Thoracic aorta (tissue), 2 donors: Measurements from ENCODE around the gene SCRT2. TPM values are rescaled to one million over a fixed set of nuclear protein-coding genes. Genes with fewer than 3 reads are reported as not detected.

Source experiments
- ATAC-seq: fragments of 150-250 bp; one replicate; pipeline ENCODE4 v1.8.0; 2017; ENCODE audit warnings: low read depth; ENCODE audit not compliant: insufficient number of reproducible peaks, low FRiP score
- DNase-seq: peaks from one replicate; pipeline ENCODE4 v3.0.0-alpha.2; 2020; ENCODE audit warnings: low spot score
- H3K27ac ChIP-seq, 2 donors: fragments of 200-600 bp; sonication (generic); 1 replicate in 1 of 2; 2 replicates in 1 of 2; pipeline ENCODE4 v1.5.1; 2016; ENCODE audit warnings: mild to moderate bottlenecking in 2 of 2, moderate library complexity in 2 of 2
- H3K27me3 ChIP-seq: fragments of 200-600 bp; sonication (generic); replicated peaks from 2 replicates; pipeline ENCODE4 v1.6.0; 2016; ENCODE audit warnings: mild to moderate bottlenecking; ENCODE audit not compliant: insufficient read depth
- H3K36me3 ChIP-seq: fragments of 200-600 bp; sonication (generic); one replicate; pipeline ENCODE4 v1.5.1; 2016
- H3K4me1 ChIP-seq, 2 donors: fragments of 200-600 bp; sonication (generic); 1 replicate in 1 of 2; 2 replicates in 1 of 2; pipeline versions ENCODE4 v1.5.1 to v1.6.0; 2016; ENCODE audit warnings: low read depth in 2 of 2, mild to moderate bottlenecking in 1 of 2; ENCODE audit not compliant: control insufficient read depth in 1 of 2
- H3K4me3 ChIP-seq: fragments of 200-600 bp; sonication (generic); 2 replicates; pipeline ENCODE4 v1.5.1; 2016; ENCODE audit warnings: mild to moderate bottlenecking
- H3K9me3 ChIP-seq: fragments of 200-600 bp; sonication (generic); 2 replicates; pipeline ENCODE4 v1.5.1; 2016
- CTCF ChIP-seq: fragments of 200-600 bp; sonication (generic); IDR thresholded peaks from one replicate; pipeline ENCODE4 v1.5.1; 2019; ENCODE audit warnings: antibody characterized with exemption
- total RNA-seq, 2 donors: library from RNA; depleted of rRNA; stranded (reverse); fragments of >200 nt; gene quantifications; one replicate each; pipeline versions ENCODE4 v1.1.0 to v1.2.3, GENCODE V29; 2016

The SCRT2 gene
- total RNA-seq, 2 donors from 2014 or later, result not detected

GRCh38 chr20:719816-720215 lies 44.2 kb upstream of the SCRT2 start:
- Histone ChIP-seq H3K27me3 (no peaks in the 10 kb centered on the region), H3K4me3 (no peak overlapping the region), H3K4me1 (no peaks in the 10 kb centered on the region), H3K9me3 (no peaks in the 10 kb centered on the region), H3K27ac (no peak overlapping the region), H3K36me3 (no peaks in the 10 kb centered on the region)
- DNase-seq, result no peak
- ATAC-seq, result no peak
- no peak for TF ChIP-seq CTCF

- Histone ChIP-seq H3K27ac (no peak overlapping the region), H3K36me3 (no peaks in the 10 kb centered on the region), H3K27me3 (no peaks in the 10 kb centered on the region), H3K4me3 (no peak overlapping the region), H3K9me3 (peaks cover 4% of the 10 kb centered on the region), H3K4me1 (no peaks in the 10 kb centered on the region)
- DNase-seq (no peak), ATAC-seq (no peak)
- TF ChIP-seq CTCF, result no peak
Observed at GRCh38 chr20:719068-719467, 43.5 kb upstream of the SCRT2 start.

- H3K9me3 ChIP-seq, result peaks cover 9% of the 10 kb centered on the region
- no peak for DNase-seq
- no peaks in the 10 kb centered on the region for H3K36me3 ChIP-seq
- H3K4me1 ChIP-seq, result no peaks in the 10 kb centered on the region
- H3K27me3 ChIP-seq, result no peaks in the 10 kb centered on the region
- H3K4me3 ChIP-seq, result no peak overlapping the region
- TF ChIP-seq CTCF, result no peak
- no peak overlapping the region for H3K27ac ChIP-seq
- no peak for ATAC-seq
Observed at GRCh38 chr20:717832-718231, 42.2 kb upstream of the SCRT2 start.

- Histone ChIP-seq H3K4me1 (no peaks in the 10 kb centered on the region), H3K4me3 (no peak overlapping the region), H3K27ac (no peak overlapping the region), H3K9me3 (peaks cover 9% of the 10 kb centered on the region), H3K27me3 (no peaks in the 10 kb centered on the region), H3K36me3 (no peaks in the 10 kb centered on the region)
- TF ChIP-seq CTCF, result no peak
- DNase-seq (no peak), ATAC-seq (no peak)
Observed at GRCh38 chr20:717271-717670, 41.7 kb upstream of the SCRT2 start.

- ATAC-seq (no peak), DNase-seq (no peak)
- Histone ChIP-seq H3K4me1 (no peaks in the 10 kb centered on the region), H3K27ac (no peak overlapping the region), H3K9me3 (peaks cover 9% of the 10 kb centered on the region), H3K4me3 (no peak overlapping the region), H3K36me3 (no peaks in the 10 kb centered on the region), H3K27me3 (peaks cover 1% of the 10 kb centered on the region)
- TF ChIP-seq CTCF, result no peak
Observed at GRCh38 chr20:714453-714852, 38.9 kb upstream of the SCRT2 start.
